Epithelial cell of proximal tubule (primary cell): ENCODE data around the gene ATP2B2. TPM values are rescaled to one million over a fixed set of nuclear protein-coding genes. Genes with fewer than 3 reads are reported as not detected.
A peak's percentile ranks its signal among the peaks of the same experiment; 100 is the strongest.

Experiments
- DNase-seq: peaks from one replicate; pipeline ENCODE4 v3.0.0-alpha.2; 2011; ENCODE audit warnings: low read depth
- H3K4me3 ChIP-seq: 2 replicates; pipeline ENCODE4 v1.5.1; 2011; ENCODE audit warnings: low read depth, mild to moderate bottlenecking, low read length
- total RNA-seq: library from RNA; depleted of rRNA; stranded (reverse); fragments of >200 nt; gene quantifications from 2 replicates; pipeline ENCODE4 v1.2.3, GENCODE V29; 2015
- TF ChIP-seq, protein P1 (sequence below): conservative IDR thresholded peaks from 2 replicates; pipeline ENCODE4 v1.5.1; 2012; ENCODE audit warnings: low read depth, mild to moderate bottlenecking, low read length

Gene ATP2B2
- total RNA-seq, 1 donor from 2014 or later, result not detected

DNA sequence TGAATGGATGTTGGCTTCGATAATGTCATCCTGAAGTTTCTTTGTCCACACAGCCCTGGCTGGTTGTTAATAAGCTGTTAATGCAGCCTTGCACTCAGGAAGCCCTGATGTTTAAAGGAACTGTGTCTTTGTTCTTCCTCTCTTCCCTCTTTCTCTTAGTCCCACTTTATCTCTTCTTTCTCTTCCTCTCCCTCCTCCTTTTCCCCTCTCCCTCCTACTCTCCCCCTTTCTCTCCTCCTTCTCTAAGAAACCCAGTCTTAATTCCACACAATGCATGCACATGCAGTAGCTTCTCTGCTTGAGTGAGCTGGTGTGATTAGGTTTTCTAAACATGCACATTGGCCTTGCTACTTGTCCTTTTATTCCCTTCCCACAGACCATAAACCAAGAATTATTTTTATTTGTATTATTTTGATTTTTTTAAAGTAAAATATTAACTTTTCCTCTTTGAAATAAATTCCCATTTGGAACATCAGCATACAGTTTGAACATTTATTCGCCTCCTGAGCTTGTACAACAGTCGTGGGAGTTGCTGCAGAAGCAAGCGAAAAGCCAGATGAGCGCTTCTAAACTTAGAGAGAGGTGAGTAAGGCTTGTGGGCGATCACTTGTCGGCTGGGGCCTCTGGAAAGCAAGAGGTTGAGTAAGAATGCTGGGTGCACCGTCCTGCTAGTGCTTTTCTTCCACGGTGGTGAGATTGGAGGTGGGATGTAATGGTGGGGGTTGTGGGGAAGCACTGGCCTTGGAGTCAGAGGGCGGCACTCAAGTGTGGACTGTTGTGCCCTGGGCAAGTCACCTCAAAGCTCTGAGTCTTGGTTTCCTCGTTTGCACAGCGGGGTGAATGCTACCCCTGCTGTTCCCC is 219.9 kb downstream of the ATP2B2 start:
- H3K4me3 ChIP-seq, result no peak overlapping the region
- no peak for DNase-seq
- TF ChIP-seq, protein P1, sequence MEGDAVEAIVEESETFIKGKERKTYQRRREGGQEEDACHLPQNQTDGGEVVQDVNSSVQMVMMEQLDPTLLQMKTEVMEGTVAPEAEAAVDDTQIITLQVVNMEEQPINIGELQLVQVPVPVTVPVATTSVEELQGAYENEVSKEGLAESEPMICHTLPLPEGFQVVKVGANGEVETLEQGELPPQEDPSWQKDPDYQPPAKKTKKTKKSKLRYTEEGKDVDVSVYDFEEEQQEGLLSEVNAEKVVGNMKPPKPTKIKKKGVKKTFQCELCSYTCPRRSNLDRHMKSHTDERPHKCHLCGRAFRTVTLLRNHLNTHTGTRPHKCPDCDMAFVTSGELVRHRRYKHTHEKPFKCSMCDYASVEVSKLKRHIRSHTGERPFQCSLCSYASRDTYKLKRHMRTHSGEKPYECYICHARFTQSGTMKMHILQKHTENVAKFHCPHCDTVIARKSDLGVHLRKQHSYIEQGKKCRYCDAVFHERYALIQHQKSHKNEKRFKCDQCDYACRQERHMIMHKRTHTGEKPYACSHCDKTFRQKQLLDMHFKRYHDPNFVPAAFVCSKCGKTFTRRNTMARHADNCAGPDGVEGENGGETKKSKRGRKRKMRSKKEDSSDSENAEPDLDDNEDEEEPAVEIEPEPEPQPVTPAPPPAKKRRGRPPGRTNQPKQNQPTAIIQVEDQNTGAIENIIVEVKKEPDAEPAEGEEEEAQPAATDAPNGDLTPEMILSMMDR, result no peak

DNA sequence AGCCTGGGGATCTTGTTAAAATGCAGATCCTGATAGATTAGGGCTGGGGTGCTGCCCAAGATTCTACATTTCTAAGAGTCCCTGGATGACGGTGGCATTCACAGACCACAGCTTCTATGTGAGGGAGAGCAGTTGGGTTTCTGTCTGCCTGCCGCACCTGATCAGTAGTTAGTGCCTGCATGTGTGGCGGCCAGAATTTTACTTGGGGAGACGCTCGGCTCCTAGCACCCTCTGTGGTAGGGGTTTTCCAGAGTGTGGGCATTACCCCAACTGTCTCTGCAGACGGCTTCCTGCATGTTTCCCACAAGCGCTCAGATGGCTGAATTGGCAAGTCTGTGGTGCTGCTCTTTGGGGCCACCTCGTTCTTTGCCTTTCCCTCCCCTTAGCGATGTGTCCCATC is 220.9 kb downstream of the ATP2B2 start:
- DNase-seq, result no peak
- TF ChIP-seq, protein P1, result no peak
- H3K4me3 ChIP-seq, result no peak overlapping the region

DNA sequence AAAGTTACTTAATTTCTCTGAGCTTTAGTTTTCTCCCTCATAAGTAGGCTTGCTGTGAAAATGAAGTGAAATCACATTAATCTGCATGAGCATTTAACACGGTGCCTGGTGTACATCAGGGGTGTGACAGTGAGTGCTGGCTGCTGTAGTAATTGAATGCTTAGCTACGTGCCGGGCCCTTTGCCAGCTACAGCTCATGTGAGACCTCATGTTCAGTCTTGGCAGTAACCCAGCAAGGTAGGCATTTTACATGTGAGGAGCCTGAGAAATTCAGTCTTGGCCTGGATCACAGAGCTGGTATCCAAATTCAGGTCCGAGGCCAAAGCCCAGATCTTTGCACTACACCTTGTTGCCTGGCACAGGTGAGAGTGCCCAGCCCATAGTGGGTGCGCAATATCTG is 221.7 kb downstream of the ATP2B2 start:
- no peak for DNase-seq
- H3K4me3 ChIP-seq, result no peak overlapping the region
- TF ChIP-seq, protein P1, result no peak

DNA sequence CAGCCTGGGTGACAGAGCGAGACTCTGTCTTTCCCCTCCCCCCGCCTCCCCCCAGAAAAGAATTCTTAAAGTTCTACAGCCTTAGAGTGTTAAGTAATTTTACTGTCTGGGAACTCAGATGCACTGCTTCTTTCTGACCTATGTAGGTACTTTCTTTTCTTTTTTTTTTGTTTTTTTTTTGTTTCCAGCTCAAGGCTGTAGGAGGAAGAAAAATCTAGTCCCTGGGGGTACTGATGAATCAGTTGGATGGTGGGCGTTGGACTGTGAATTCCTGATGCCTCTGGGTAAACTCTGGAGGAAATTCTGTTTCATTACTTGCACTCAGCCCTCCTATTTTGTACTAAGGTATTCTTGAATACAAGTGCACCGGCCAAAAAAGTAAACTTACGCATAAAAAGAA is 223.4 kb downstream of the ATP2B2 start:
- H3K4me3 ChIP-seq, result no peak overlapping the region
- TF ChIP-seq, protein P1, result no peak
- DNase-seq, result no peak

DNA sequence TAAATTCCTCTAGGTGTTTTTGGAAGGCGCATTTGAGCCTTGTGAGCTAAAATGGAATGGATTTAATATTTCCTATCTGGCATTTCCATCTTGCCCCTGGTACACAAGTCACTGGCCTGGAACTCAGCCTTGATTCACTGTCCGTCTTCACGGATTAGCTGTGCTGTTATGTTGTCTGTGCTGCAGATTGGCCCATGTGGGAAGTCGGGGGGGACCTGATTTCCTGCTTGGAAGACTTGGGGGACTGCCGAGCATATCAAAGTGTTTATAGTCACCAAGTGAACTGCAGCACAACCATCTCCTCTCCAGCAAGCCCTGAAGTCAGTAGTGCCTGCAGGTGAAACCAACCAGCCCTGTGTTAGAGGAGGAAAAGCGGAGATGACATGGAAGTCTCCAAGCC is 224.8 kb downstream of the ATP2B2 start:
- TF ChIP-seq, protein P1, result no peak
- no peak overlapping the region for H3K4me3 ChIP-seq
- no peak for DNase-seq

DNA sequence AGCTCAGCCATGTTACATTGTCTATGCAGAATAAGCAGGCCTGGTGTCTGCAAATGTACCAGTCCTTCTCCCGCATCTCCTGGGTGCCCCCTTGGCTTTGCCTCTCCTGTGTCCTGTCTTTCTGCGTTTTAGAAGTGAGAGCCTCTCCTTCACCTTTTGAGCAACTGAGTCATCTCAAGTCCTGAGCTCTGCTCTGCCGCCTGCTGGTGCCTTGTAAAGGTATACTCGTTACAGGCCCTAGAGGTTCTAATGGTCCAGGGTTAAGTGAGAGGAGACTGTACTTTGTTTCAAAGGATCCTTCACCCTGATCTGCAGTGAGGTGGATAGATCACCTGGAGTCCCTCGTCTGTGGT is 225.2 kb downstream of the ATP2B2 start:
- H3K4me3 ChIP-seq, result no peak overlapping the region
- TF ChIP-seq, protein P1, result peak; percentile 36
- DNase-seq, result no peak
